ENCODE data around the gene AIFM3. TPM values are rescaled to one million over a fixed set of nuclear protein-coding genes. Genes with fewer than 3 reads are reported as not detected.

AIFM3 gene
- total RNA-seq, 1 experiment from 2014 or later: 9.7 TPM

- POLR2A ChIA-PET: no interaction called here
- no peak for ATAC-seq
Measured at GRCh38 chr22:20946991-20947390, 20.1 kb upstream of the AIFM3 start.

GRCh38 chr22:20948450-20948849 lies 18.6 kb upstream of the AIFM3 start:
- no TSS peak for BruUV-seq (replicated peaks)
- POLR2A ChIA-PET: no interaction called here

More at GRCh38 chr22:20946991-20947390, 20.1 kb upstream of the AIFM3 start:
- no peak overlapping the region for H2AFZ ChIP-seq (ENCODE audit: low read depth, low read length, poor library complexity, severe bottlenecking)
- no peak overlapping the region for H3K9ac ChIP-seq (ENCODE audit: low read length)
- H3K36me3 ChIP-seq (ENCODE audit: control insufficient read depth in 1 of 2, insufficient read depth in 2 of 2, low read length in 2 of 2): peaks cover 19 to 30% of the 10 kb centered on the region in 2 experiments; a peak in 3 of 4 replicates
- no peaks in the 10 kb centered on the region for H3K27me3 ChIP-seq (ENCODE audit: insufficient read depth, low read length)
- no peak overlapping the region for H3K27ac ChIP-seq (ENCODE audit: low read depth, low read length)
- TF ChIP-seq EGR1 (IDR thresholded peaks at IDR 0.05; ENCODE audit: low read depth) (no peak), SIN3A (IDR thresholded peaks at IDR 0.05; ENCODE audit: low read depth) (no peak)
- H3K4me3 ChIP-seq (replicated peaks in 1 of 2; ENCODE audit: low read depth in 1 of 2, low read length in 2 of 2): no peak overlapping the region
- DNase-seq (ENCODE audit: low read depth, low spot score): no peak
- peaks cover 41% of the 10 kb centered on the region; the same call in 1 of the 2 replicates for H4K20me1 ChIP-seq (ENCODE audit: insufficient read depth)
- H3K9me3 ChIP-seq (ENCODE audit: control insufficient read depth in 1 of 2, insufficient read depth in 1 of 2, low read depth in 1 of 2, low read length in 2 of 2): no peaks in the 10 kb centered on the region
- H3K79me2 ChIP-seq (ENCODE audit: insufficient read depth, low read length): peaks cover 100% of the 10 kb centered on the region
- CTCF ChIA-PET: interaction anchor here (1.4 kb wide), 1 partner anchor 9 kb away, joined by 4 read pairs; no protein-coding TSS in a partner anchor
- no TSS peak for BruUV-seq (replicated peaks)
- H3K4me2 ChIP-seq (ENCODE audit: low read length): no peak overlapping the region
- intact Hi-C loops (cut with micrococcal nuclease): no loop called here
- H3K4me1 ChIP-seq (ENCODE audit: control insufficient read depth in 1 of 2, insufficient read depth in 2 of 2, low read length in 2 of 2): peaks cover 14 to 56% of the 10 kb centered on the region in 2 experiments
- RAD21 ChIA-PET (ENCODE audit: low non-redundant PET in 1 of 2, low total read pairs in 2 of 2, uncharacterized antibody in 2 of 2, unreplicated experiment in 2 of 2): no interaction called here
- no peaks in the 10 kb centered on the region for H3K9me2 ChIP-seq (ENCODE audit: insufficient read depth)

More at GRCh38 chr22:20948450-20948849, 18.6 kb upstream of the AIFM3 start:
- no peak overlapping the region for H3K27ac ChIP-seq (ENCODE audit: low read depth, low read length)
- H3K36me3 ChIP-seq (ENCODE audit: control insufficient read depth in 1 of 2, insufficient read depth in 2 of 2, low read length in 2 of 2): peaks cover 25 to 43% of the 10 kb centered on the region in 2 experiments; a peak in 3 of 4 replicates
- no peak overlapping the region for H3K4me2 ChIP-seq (ENCODE audit: low read length)
- no peak overlapping the region for H2AFZ ChIP-seq (ENCODE audit: low read depth, low read length, poor library complexity, severe bottlenecking)
- peaks cover 13 to 41% of the 10 kb centered on the region in 2 experiments for H3K4me1 ChIP-seq (ENCODE audit: control insufficient read depth in 1 of 2, insufficient read depth in 2 of 2, low read length in 2 of 2)
- RAD21 ChIA-PET (ENCODE audit: low non-redundant PET in 1 of 2, low total read pairs in 2 of 2, uncharacterized antibody in 2 of 2, unreplicated experiment in 2 of 2): no interaction called here
- H3K9ac ChIP-seq (ENCODE audit: low read length): no peak overlapping the region
- TF ChIP-seq EGR1 (IDR thresholded peaks at IDR 0.05; ENCODE audit: low read depth): no peak
- TF ChIP-seq, protein P1, sequence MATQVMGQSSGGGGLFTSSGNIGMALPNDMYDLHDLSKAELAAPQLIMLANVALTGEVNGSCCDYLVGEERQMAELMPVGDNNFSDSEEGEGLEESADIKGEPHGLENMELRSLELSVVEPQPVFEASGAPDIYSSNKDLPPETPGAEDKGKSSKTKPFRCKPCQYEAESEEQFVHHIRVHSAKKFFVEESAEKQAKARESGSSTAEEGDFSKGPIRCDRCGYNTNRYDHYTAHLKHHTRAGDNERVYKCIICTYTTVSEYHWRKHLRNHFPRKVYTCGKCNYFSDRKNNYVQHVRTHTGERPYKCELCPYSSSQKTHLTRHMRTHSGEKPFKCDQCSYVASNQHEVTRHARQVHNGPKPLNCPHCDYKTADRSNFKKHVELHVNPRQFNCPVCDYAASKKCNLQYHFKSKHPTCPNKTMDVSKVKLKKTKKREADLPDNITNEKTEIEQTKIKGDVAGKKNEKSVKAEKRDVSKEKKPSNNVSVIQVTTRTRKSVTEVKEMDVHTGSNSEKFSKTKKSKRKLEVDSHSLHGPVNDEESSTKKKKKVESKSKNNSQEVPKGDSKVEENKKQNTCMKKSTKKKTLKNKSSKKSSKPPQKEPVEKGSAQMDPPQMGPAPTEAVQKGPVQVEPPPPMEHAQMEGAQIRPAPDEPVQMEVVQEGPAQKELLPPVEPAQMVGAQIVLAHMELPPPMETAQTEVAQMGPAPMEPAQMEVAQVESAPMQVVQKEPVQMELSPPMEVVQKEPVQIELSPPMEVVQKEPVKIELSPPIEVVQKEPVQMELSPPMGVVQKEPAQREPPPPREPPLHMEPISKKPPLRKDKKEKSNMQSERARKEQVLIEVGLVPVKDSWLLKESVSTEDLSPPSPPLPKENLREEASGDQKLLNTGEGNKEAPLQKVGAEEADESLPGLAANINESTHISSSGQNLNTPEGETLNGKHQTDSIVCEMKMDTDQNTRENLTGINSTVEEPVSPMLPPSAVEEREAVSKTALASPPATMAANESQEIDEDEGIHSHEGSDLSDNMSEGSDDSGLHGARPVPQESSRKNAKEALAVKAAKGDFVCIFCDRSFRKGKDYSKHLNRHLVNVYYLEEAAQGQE (IDR thresholded peaks at IDR 0.05; ENCODE audit: low read depth): no peak
- no peak for TF ChIP-seq RAD21 (IDR thresholded peaks at IDR 0.05; ENCODE audit: low read depth)
- no peak for TF ChIP-seq EZH2phosphoT487 (IDR thresholded peaks at IDR 0.05; ENCODE audit: borderline replicate concordance)
- TF ChIP-seq CEBPB (IDR thresholded peaks at IDR 0.05; ENCODE audit: low read depth): no peak
- TF ChIP-seq POLR2AphosphoS5 (IDR thresholded peaks at IDR 0.05; ENCODE audit: low read depth, low read length): no peak
- no peak for TF ChIP-seq ATF3 (IDR thresholded peaks at IDR 0.05)
- H3K9me3 ChIP-seq (ENCODE audit: control insufficient read depth in 1 of 2, insufficient read depth in 1 of 2, low read depth in 1 of 2, low read length in 2 of 2): no peaks in the 10 kb centered on the region
- H3K4me3 ChIP-seq (replicated peaks in 1 of 2; ENCODE audit: low read depth in 1 of 2, low read length in 2 of 2): no peak overlapping the region
- intact Hi-C loops (cut with micrococcal nuclease): no loop called here
- no peak for ATAC-seq
- H3K9me2 ChIP-seq (ENCODE audit: insufficient read depth): no peaks in the 10 kb centered on the region
- peaks cover 37% of the 10 kb centered on the region; the same call in 1 of the 2 replicates for H4K20me1 ChIP-seq (ENCODE audit: insufficient read depth)
- H3K27me3 ChIP-seq (ENCODE audit: insufficient read depth, low read length): no peaks in the 10 kb centered on the region
- H3K79me2 ChIP-seq (ENCODE audit: insufficient read depth, low read length): peaks cover 100% of the 10 kb centered on the region
- no peak for DNase-seq (ENCODE audit: low read depth, low spot score)
- CTCF ChIA-PET: interaction anchor here (1.4 kb wide), 1 partner anchor 8 kb away, joined by 4 read pairs; no protein-coding TSS in a partner anchor
